IMR-90 (cell line): ENCODE data around the gene XPNPEP2. TPM values are rescaled to one million over a fixed set of nuclear protein-coding genes. Genes with fewer than 3 reads are reported as not detected.

ENCODE experiments used
- ATAC-seq: fragments of 200-7000 bp; cut with Tn5 transposase; 2 replicates; pipeline ENCODE4 v1.9.1; 2020; ENCODE audit warnings: low read depth, mild to moderate bottlenecking, moderate library complexity
- BruUV-seq: library from RNA; stranded (reverse); fragments of 400-500 nt; replicated peaks from 2 replicates; lab custom pipeline; 2021; lab: Mats Ljungman, UMichigan
- CTCF ChIA-PET: fragments of 300-600 bp; formaldehyde crosslinking; extraction: SDS; loops from one replicate; lab custom pipeline; 2021; ENCODE audit warnings: antibody characterized with exemption; lab: Yijun Ruan, JAX
- POLR2A ChIA-PET: fragments of 300-600 bp; sonication (Branson Sonifier 250); formaldehyde crosslinking; loops from one replicate; lab custom pipeline; 2022; ENCODE audit warnings: antibody characterized with exemption; ENCODE audit not compliant: unreplicated experiment; lab: Charles Lee
- DNase-seq: peaks from one replicate; pipeline ENCODE4 v3.0.0; 2013
- H2AFZ ChIP-seq: replicated peaks from 2 replicates; pipeline ENCODE3; 2013; ENCODE audit warnings: low read length, mild to moderate bottlenecking; ENCODE audit not compliant: poor library complexity
- H2AK5ac ChIP-seq: 2 replicates; pipeline ENCODE4 v1.6.1; 2013; ENCODE audit warnings: low read depth, low read length, inconsistent platforms
- H2AK9ac ChIP-seq: replicated peaks from 2 replicates; pipeline ENCODE3; 2013; ENCODE audit warnings: mild to moderate bottlenecking, low read depth, low read length, moderate library complexity; ENCODE audit not compliant: poor library complexity
- H2BK120ac ChIP-seq: 2 replicates; pipeline ENCODE4 v1.6.1; 2013; ENCODE audit warnings: low read depth, low read length, inconsistent platforms
- H2BK15ac ChIP-seq: 3 replicates; pipeline ENCODE4 v1.6.1; 2013; ENCODE audit warnings: low read depth, low read length, inconsistent platforms
- H2BK20ac ChIP-seq: 2 replicates; pipeline ENCODE4 v1.6.1; 2013; ENCODE audit warnings: low read depth, mild to moderate bottlenecking, inconsistent platforms, low read length, moderate library complexity
- H2BK5ac ChIP-seq: 2 replicates; pipeline ENCODE4 v1.6.1; 2013; ENCODE audit warnings: mild to moderate bottlenecking, low read depth, low read length, inconsistent platforms; ENCODE audit not compliant: poor library complexity, severe bottlenecking
- H3K14ac ChIP-seq: replicated peaks from 2 replicates; pipeline ENCODE4 v1.6.1; 2013; ENCODE audit warnings: low read depth, low read length, inconsistent platforms
- H3K18ac ChIP-seq: 2 replicates; pipeline ENCODE4 v1.6.1; 2013; ENCODE audit warnings: low read depth, low read length, control low read depth
- H3K23ac ChIP-seq: 2 replicates; pipeline ENCODE4 v1.6.1; 2013; ENCODE audit warnings: low read depth, low read length, inconsistent platforms
- H3K27ac ChIP-seq: 2 replicates; pipeline ENCODE4 v1.5.1; 2013; ENCODE audit warnings: mild to moderate bottlenecking, control low read depth, low read length; ENCODE audit not compliant: insufficient read depth
- H3K27me3 ChIP-seq: 2 replicates; pipeline ENCODE4 v1.6.1; 2013; ENCODE audit warnings: low read length; ENCODE audit not compliant: control insufficient read depth, insufficient read depth
- H3K36me3 ChIP-seq: 2 replicates; pipeline ENCODE4 v1.6.1; 2013; ENCODE audit warnings: low read length, mixed read lengths; ENCODE audit not compliant: control insufficient read depth, insufficient read depth
- H3K4ac ChIP-seq: 2 replicates; pipeline ENCODE4 v1.6.1; 2013; ENCODE audit warnings: low read depth, low read length, inconsistent platforms
- H3K4me1 ChIP-seq: 2 replicates; pipeline ENCODE4 v1.6.1; 2013; ENCODE audit warnings: low read length, mixed read lengths; ENCODE audit not compliant: control insufficient read depth, insufficient read depth
- H3K4me2 ChIP-seq: 2 replicates; pipeline ENCODE4 v1.6.1; 2013; ENCODE audit warnings: low read depth, mild to moderate bottlenecking, control low read depth, low read length, moderate library complexity
- H3K4me3 ChIP-seq: 2 replicates; pipeline ENCODE4 v1.5.1; 2013; ENCODE audit warnings: low read depth, mild to moderate bottlenecking, control low read depth, low read length, moderate library complexity; ENCODE audit not compliant: insufficient read depth
- H3K56ac ChIP-seq: 2 replicates; pipeline ENCODE4 v1.6.1; 2013; ENCODE audit warnings: low read length, inconsistent platforms; ENCODE audit not compliant: insufficient read depth; ENCODE audit errors: extremely low read depth
- H3K79me1 ChIP-seq, 2 experiments: 2 replicates each; pipeline ENCODE4 v1.6.1; 2013; ENCODE audit warnings: low read length in 2 of 2, inconsistent platforms in 1 of 2, low read depth in 1 of 2
- H3K9ac ChIP-seq: 2 replicates; pipeline ENCODE4 v1.6.1; 2013; ENCODE audit warnings: low read depth, low read length, control low read depth
- H3K9me1 ChIP-seq: 2 replicates; pipeline ENCODE4 v1.6.1; 2013; ENCODE audit warnings: low read length, inconsistent platforms; ENCODE audit not compliant: insufficient read depth
- H3K9me3 ChIP-seq: 2 replicates; pipeline ENCODE4 v1.6.1; 2013; ENCODE audit warnings: low read length; ENCODE audit not compliant: control insufficient read depth, insufficient read depth
- H4K20me1 ChIP-seq: 2 replicates; pipeline ENCODE4 v1.6.1; 2013; ENCODE audit warnings: low read length, inconsistent platforms; ENCODE audit not compliant: insufficient read depth
- H4K5ac ChIP-seq: 2 replicates; pipeline ENCODE4 v1.6.1; 2013; ENCODE audit warnings: mild to moderate bottlenecking, low read depth, low read length, control low read depth
- H4K8ac ChIP-seq, 2 experiments: 2 replicates each; pipeline ENCODE4 v1.6.1; 2013; ENCODE audit warnings: low read depth in 2 of 2, low read length in 2 of 2, control low read depth in 1 of 2, inconsistent platforms in 1 of 2
- H4K91ac ChIP-seq: 2 replicates; pipeline ENCODE4 v1.6.1; 2013; ENCODE audit warnings: low read depth, low read length, inconsistent platforms; ENCODE audit not compliant: insufficient read depth
- ELK1 ChIP-seq: fragments of 150-350 bp; IDR thresholded peaks from 2 replicates; pipeline ENCODE4 v1.6.1; 2016; ENCODE audit warnings: low read depth, mild to moderate bottlenecking, low read length, moderate library complexity, borderline replicate concordance
- MAFK ChIP-seq: IDR thresholded peaks from 2 replicates; pipeline ENCODE4 v1.6.1; 2012; ENCODE audit warnings: low read depth, low read length, improper control_type of control experiment
- MXI1 ChIP-seq: IDR thresholded peaks from 2 replicates; pipeline ENCODE4 v1.6.1; 2012; ENCODE audit warnings: low read depth, mild to moderate bottlenecking, low read length, moderate library complexity, borderline replicate concordance
- NFE2L2 ChIP-seq: fragments of 150-350 bp; IDR thresholded peaks from 2 replicates; pipeline ENCODE4 v1.6.1; 2016; ENCODE audit warnings: low read depth, mild to moderate bottlenecking, low read length
- RAD21 ChIP-seq: IDR thresholded peaks from 2 replicates; pipeline ENCODE4 v1.6.1; 2012; ENCODE audit warnings: low read length, improper control_type of control experiment
- RCOR1 ChIP-seq: IDR thresholded peaks from 2 replicates; pipeline ENCODE4 v1.6.1; 2012; ENCODE audit warnings: mild to moderate bottlenecking, low read length, improper control_type of control experiment; ENCODE audit not compliant: insufficient replicate concordance
- RFX5 ChIP-seq: IDR thresholded peaks from 2 replicates; pipeline ENCODE4 v1.8.0; 2012; ENCODE audit warnings: low read depth, mild to moderate bottlenecking, low read length, moderate library complexity
- WGBS, 2 experiments: methylation state at CpG; one replicate each; pipeline versions ENCODE4 v1.1.5 to v1.1.7; 2013; ENCODE audit warnings: missing lambda C conversion rate in 2 of 2; ENCODE audit not compliant: insufficient read length in 1 of 2; ENCODE audit errors: extremely low coverage in 2 of 2; 5-methylcytosine and 5-hydroxymethylcytosine counted together
- dilution Hi-C: fragments of 300-500 bp; cut with HindIII; formaldehyde crosslinking; loops from one replicate; pipeline ENCODE4 v1.14.3; 2018; ENCODE audit warnings: low sequenced_read_pairs; ENCODE audit not compliant: unreplicated experiment
- in situ Hi-C: fragments of 300-500 bp; cut with MboI; formaldehyde crosslinking; loops from 3 replicates; pipeline ENCODE4 v1.14.3; 2019; ENCODE audit warnings: low sequenced_read_pairs, inconsistent platforms, mixed read lengths
- intact Hi-C: fragments of 100-400 bp; cut with micrococcal nuclease; formaldehyde crosslinking; loops from 2 replicates; pipeline ENCODE4 v1.10.0; 2022
- polyA plus RNA-seq, 3 experiments: library from polyadenylated mRNA; depleted of rRNA; stranded (reverse); fragments of >200 nt; gene quantifications; 2 replicates each; pipeline ENCODE4 v1.2.3, GENCODE V29; 2012; ENCODE audit warnings: low replicate concordance in 1 of 3
- total RNA-seq: library from RNA; depleted of rRNA; stranded (reverse); fragments of >200 nt; gene quantifications from 2 replicates; pipeline ENCODE4 v1.2.3, GENCODE V29; 2012

Gene XPNPEP2
- total and polyA plus RNA-seq, 2 of the 4 experiments (the other 2 are of a cell fraction) = under 0.01 to 0.07 TPM

DNA sequence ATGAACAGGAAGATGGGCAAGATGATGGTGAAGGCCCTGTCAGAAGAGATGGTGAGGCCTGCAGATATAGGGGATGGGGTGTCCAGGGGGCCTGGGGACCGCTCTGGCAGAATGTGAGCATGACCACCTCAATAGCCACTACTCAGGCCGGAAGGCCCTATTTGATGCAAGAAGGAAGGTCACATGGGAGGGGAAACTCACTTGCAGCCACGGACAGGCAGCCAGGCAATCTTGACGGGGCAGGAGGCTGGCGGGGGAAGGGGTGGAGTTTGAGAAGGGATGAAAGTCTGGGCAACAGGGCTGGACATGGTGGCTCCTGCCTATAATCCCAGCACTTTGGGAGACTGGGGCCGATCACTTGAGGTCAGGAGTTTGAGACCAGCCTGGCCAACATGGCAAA lies 49.7 kb downstream of the XPNPEP2 start:
- Histone ChIP-seq H3K4me3 (no peak overlapping the region), H3K9ac (no peak overlapping the region), H3K36me3 (no peaks in the 10 kb centered on the region), H2BK120ac (no peak overlapping the region), H4K20me1 (no peaks in the 10 kb centered on the region; the same call in 1 of the 2 replicates), H4K8ac (no peak overlapping the region), H3K4me2 (no peak overlapping the region), H2AFZ (no peak overlapping the region), H3K9me3 (no peaks in the 10 kb centered on the region), H3K14ac (no peak overlapping the region), H3K56ac (no peak overlapping the region), H2BK15ac (no peak overlapping the region), H3K18ac (no peak overlapping the region), H2AK5ac (no peak overlapping the region), H3K9me1 (no peaks in the 10 kb centered on the region), H2BK5ac (no peak overlapping the region), H3K4me1 (no peaks in the 10 kb centered on the region), H2AK9ac (no peak overlapping the region), H3K27me3 (peaks cover 11% of the 10 kb centered on the region), H4K91ac (no peak overlapping the region), H3K4ac (no peak overlapping the region), H4K5ac (no peak overlapping the region), H3K23ac (no peak overlapping the region), H3K79me1 (no peaks in the 10 kb centered on the region), H2BK20ac (no peak overlapping the region), H3K27ac (no peak overlapping the region)
- in situ Hi-C loops = no loop called here
- DNase-seq (no peak), ATAC-seq (no peak)
- WGBS, 2 experiments = 61% methylated on average over 2 of the region's 6 CpGs; no CpG with 5 or more reads in 1 of the 2 experiments
- ChIA-PET CTCF (interaction anchor here (1.0 kb wide), 1 partner anchor 12 kb away, joined by 3 read pairs; no protein-coding TSS in a partner anchor), POLR2A (no interaction called here)
- dilution Hi-C loops = no loop called here
- intact Hi-C loops = no loop called here
- TF ChIP-seq RCOR1 = no peak
- no peak for TF ChIP-seq ELK1
- no peak for TF ChIP-seq RAD21
- TF ChIP-seq RFX5 = no peak
- TF ChIP-seq MAFK = no peak
- TF ChIP-seq MXI1 = no peak
- no peak for TF ChIP-seq NFE2L2
- BruUV-seq = no TSS peak
